ENCODE measurements around the gene DIP2B.

DNA sequence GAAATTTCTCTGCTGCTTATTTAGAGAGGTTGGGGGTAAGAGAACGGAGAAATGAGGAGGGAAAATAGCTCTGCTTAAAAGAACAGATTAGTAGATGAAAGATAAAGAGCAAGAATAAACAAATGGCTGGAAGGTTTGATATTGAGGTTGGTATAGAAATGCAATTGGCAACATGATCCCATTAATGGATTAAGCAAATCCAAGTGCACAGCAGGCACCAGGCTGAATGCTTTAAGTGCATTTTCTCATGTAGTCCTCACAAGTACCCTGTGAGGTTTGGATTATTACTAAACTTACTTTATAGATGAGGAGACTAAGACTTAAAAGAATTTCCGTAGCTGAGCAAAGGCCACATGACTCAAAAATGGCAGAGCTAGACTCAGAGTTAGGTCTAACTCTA, 182.2 kb downstream of the DIP2B start:
- TF ChIP-seq CTCF (IDR thresholded peaks at IDR 0.05 in 8 of 11, conservative IDR thresholded peaks at IDR 0.05 in 3 of 11) (no peak), POLR2A (IDR thresholded peaks at IDR 0.05) (no peak)

Measured in spleen (tissue), 7 donors.